RWPE1 (cell line): ENCODE data around the gene ZNF624.
A peak's percentile ranks its signal among the peaks of the same experiment; 100 is the strongest.

Source experiments
- CTCF ChIA-PET: fragments of 350-600 bp; sonication (Branson Sonifier 250); formaldehyde crosslinking; extraction: SDS; loops from one replicate; lab custom pipeline; 2021; lab: Yijun Ruan, JAX
- POLR2A ChIA-PET: fragments of 400-600 bp; formaldehyde crosslinking; extraction: SDS; loops from one replicate; lab custom pipeline; 2020; ENCODE audit warnings: antibody characterized with exemption; ENCODE audit not compliant: low non-redundant PET; lab: Yijun Ruan, JAX
- DNase-seq: peaks from one replicate; pipeline ENCODE4 v3.0.0; 2012; ENCODE audit warnings: low spot score
- H3K27ac ChIP-seq: fragments of 450-650 bp; 2 replicates; pipeline ENCODE4 v1.5.1; 2017
- CTCF ChIP-seq: fragments of 450-650 bp; conservative IDR thresholded peaks from 2 replicates; pipeline ENCODE4 v1.5.1; 2017; ENCODE audit warnings: low read depth, mild to moderate bottlenecking

The ZNF624 gene

DNA sequence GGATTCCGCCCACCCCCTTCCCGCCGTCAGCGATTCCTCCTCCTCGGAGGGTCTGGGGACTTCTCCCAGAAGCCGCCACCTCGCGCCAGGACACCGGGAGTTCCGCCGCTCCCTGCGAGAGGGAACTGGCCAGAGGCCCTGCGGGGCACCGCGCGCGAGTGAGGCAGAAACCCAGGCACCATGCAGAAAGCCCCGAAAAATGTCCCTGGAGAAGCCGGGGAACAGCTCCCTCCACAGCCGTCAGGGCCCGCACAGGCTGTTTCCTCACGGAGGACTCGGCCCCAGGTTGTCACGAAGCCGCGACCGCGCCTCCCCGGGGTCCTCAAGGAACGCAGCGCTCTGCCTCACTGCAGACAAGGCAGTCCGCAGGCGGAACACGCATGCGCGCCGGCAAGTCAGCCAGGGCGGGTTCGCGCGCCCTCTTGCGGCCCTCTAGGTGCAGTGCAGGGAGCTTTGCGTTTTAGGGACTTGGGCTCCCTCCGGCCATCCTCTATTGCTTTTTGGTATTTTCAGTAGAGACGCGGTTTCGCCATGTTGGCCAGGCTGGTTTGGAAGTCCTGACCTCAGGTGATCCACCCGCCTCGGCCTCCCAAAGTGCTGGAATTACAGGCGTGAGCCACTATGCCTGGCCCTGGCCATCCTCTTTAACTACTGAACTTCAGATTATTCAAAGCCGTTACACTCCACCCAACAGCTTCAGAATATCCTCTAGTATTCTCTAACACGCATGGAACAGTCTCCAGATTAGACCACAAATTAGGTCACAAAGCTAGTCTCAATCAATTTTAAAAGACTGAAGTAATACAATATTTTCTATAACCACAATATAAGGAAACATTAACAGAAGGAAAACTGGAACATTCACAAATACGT is 64.3 kb downstream of the ZNF624 start:
- H3K27ac ChIP-seq, result peak overlapping the region; percentile 39
- ChIA-PET POLR2A (no interaction called here), CTCF (interaction anchor here (0.5 to 1.3 kb wide), 18 partner anchors 10 to 519 kb away, joined by 3 to 6 read pairs (median 4); partner anchors contain the start of gene ZNF287)

DNA sequence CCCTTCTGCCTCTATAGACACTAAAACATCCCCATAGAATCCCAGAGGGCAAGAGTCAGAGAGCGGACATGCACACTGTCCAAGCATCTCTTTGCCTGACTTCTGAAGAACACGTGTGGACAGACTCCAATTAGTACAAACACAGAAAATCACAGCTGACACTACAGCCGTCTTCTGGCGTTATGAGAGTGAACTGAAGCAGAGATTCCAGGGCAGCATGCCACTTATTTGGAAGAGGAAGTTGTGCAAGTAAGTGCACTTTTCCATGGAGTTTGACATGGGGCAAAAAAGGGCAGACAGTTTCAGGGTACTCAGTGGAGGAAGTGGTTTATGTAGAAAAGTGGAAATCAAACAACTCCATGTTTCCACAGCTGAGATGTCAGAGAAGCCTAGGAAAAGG is 67.9 kb downstream of the ZNF624 start:
- CTCF ChIA-PET, result no interaction called here
- H3K27ac ChIP-seq, result no peak overlapping the region
- TF ChIP-seq CTCF, result no peak
- DNase-seq, result no peak
- POLR2A ChIA-PET, result no interaction called here

More for the DNA sequence above, 64.3 kb downstream of the ZNF624 start:
- TF ChIP-seq CTCF, result peak; percentile 98
- peak; percentile 91 for DNase-seq

DNA sequence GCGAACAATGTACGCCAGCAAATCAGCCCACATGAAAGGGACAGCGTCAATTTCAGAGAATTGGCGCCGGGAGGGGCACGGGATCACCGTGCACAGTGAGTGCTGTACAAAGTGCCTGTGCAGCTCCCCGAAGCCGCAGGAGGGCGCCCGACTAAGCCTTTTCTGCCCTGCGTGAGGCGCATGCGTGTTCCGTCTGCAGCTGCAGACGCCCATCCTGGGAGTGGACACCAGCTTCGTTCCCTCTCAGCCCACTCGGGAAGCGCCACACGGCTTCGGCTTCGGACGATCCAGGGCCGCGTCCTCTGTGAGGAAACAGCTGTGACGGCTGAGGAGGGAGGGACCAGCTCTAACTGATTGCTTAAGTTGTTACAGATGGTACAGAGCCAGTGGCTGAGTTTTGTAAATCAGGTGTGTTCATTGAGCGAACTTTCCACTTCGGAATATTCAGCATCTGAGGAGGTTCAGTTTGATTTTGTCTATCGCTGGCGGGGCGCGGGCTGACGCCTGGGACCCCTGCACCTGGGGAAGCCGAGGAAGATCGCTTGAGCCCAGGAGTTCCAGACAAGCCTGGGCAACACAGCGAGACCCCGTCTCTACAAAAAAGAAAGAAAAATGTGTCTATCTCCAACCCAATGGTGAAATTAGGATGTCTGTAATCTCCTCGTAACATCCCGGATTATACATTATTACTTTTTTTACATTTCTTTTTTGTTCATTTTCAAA is 69.2 kb downstream of the ZNF624 start:
- ChIA-PET CTCF (interaction anchor here (0.6 to 1.7 kb wide), 9 partner anchors 15 to 407 kb away, joined by 3 to 7 read pairs (median 5); partner anchors contain the start of gene ZNF287), POLR2A (no interaction called here)
- peak overlapping the region; percentile 63 for H3K27ac ChIP-seq
- peak; percentile 90 for DNase-seq
- TF ChIP-seq CTCF, result peak; percentile 96

DNA sequence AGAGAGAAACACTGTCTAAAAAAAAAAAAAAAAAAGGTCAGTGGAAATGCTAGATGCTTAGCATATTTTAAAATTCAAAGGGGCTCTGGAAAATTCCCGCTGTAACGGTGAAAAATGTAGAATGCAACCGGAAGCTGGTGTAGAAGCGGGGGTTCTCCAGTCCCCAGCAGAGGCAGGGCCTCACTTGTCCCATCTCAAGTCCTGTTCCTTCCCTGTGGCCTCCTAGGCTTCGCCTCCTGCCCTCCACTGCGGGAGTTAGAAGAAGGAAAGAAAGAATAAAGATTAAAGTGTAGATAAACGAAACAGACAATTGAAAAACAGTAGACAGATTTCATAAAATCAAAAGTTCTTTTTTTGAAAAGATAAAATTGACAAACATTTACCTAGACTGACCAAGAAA is 69.9 kb downstream of the ZNF624 start:
- no peak for DNase-seq
- H3K27ac ChIP-seq, result no peak overlapping the region
- ChIA-PET POLR2A (interaction anchor here (0.7 kb wide), 1 partner anchor 749 kb away, joined by 8 read pairs; no protein-coding TSS in a partner anchor), CTCF (interaction anchor here (0.6 to 1.7 kb wide), 6 partner anchors 15 to 408 kb away, joined by 3 to 7 read pairs (median 4); partner anchors contain the start of gene ZNF287)
- TF ChIP-seq CTCF, result no peak

DNA sequence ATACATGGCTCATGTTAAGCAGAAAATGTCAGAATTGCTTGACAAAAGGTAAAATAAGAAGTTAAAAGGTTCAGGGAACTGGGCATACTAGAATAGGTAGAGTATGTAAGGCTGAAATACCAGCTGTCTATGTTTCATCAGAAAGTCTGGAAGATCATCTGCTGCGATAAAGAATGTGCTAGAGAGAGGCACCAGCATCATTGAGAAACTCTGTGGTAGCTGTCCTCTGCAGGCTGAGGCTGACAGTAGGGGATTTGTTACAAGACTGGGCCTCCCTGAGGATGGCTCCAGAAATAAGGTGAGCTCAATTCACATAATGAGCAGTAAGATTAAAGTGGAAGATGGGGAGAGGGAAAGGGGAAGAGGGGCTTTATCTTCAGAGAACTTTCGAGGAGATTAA is 80.2 kb downstream of the ZNF624 start:
- TF ChIP-seq CTCF, result no peak
- ChIA-PET CTCF (no interaction called here), POLR2A (no interaction called here)
- no peak for DNase-seq
- no peak overlapping the region for H3K27ac ChIP-seq
